Measurements from ENCODE around the gene ITPKC. TPM values are rescaled to one million over a fixed set of nuclear protein-coding genes. Genes with fewer than 3 reads are reported as not detected.

ITPKC gene
- total and polyA plus RNA-seq, 9 of the 15 experiments (the other 6 are each of a cell fraction or from before 2014, with no cell fraction given) = 0.08 to 9.3 (median 5.8) TPM

- no peak for TF ChIP-seq ZNF212 (CRISPR knock-in tag; IDR thresholded peaks at IDR 0.05)
- no peak for TF ChIP-seq PHTF2 (CRISPR knock-in tag; IDR thresholded peaks at IDR 0.05)
- TF ChIP-seq ZNF586 (CRISPR knock-in tag; conservative IDR thresholded peaks at IDR 0.05) = no peak
- no peak for TF ChIP-seq FOXA3 (CRISPR knock-in tag; conservative IDR thresholded peaks at IDR 0.05 in 1 of 2, IDR thresholded peaks at IDR 0.05 in 1 of 2)
- TF ChIP-seq ELK3 (CRISPR knock-in tag; IDR thresholded peaks at IDR 0.05) = no peak
- no peak for TF ChIP-seq GABPB1 (CRISPR knock-in tag; IDR thresholded peaks at IDR 0.05)
- no peak for TF ChIP-seq ZNF75A (CRISPR knock-in tag; IDR thresholded peaks at IDR 0.05)
- no peak for TF ChIP-seq SETDB1 (IDR thresholded peaks at IDR 0.05; ENCODE audit: low read length)
- TF ChIP-seq BHLHE40 (IDR thresholded peaks at IDR 0.05; ENCODE audit: low read length) = peak; percentile 92
- TF ChIP-seq KLF10 (CRISPR knock-in tag; IDR thresholded peaks at IDR 0.05) = no peak
- TF ChIP-seq ZNF431 (CRISPR knock-in tag; IDR thresholded peaks at IDR 0.05) = peak; percentile 56; the same call in 1 of the 2 replicates
- 0 out of 2 replicates have a peak, but pooled peaks have one; percentile 39 for TF ChIP-seq ZBTB33 (CRISPR knock-in tag; IDR thresholded peaks at IDR 0.05)
- TF ChIP-seq RBM25 (IDR thresholded peaks at IDR 0.05; ENCODE audit: low read depth, low read length, severe bottlenecking) = no peak
These were observed 26.1 kb upstream of the ITPKC start (continued) for GRCh38 chr19:40690693-40691420.
